Right lobe of liver (tissue), 4 donors: ENCODE results near the gene SLC25A26.

Experiments used
- POLR2A ChIP-seq: fragments of 450-650 bp; IDR thresholded peaks from one replicate; pipeline ENCODE4 v1.6.1; 2017; ENCODE audit warnings: antibody characterized with exemption, mild to moderate bottlenecking
- TF ChIP-seq, protein P1 (sequence below), 4 donors: fragments of 200-600 bp in 3 of 4; fragments of 450-650 bp in 1 of 4; IDR thresholded peaks; one replicate each; pipeline versions ENCODE4 v1.5.1 to v1.8.0; 2016 to 2022; ENCODE audit warnings: antibody characterized with exemption in 4 of 4, mild to moderate bottlenecking in 2 of 4
- donor health status: DM: no; HTN: no; CAD: no.
- donor health status: DM: no; HTN: no; CAD: no.
- donor health status: DM: no; HTN: yes; CAD: no.

DNA sequence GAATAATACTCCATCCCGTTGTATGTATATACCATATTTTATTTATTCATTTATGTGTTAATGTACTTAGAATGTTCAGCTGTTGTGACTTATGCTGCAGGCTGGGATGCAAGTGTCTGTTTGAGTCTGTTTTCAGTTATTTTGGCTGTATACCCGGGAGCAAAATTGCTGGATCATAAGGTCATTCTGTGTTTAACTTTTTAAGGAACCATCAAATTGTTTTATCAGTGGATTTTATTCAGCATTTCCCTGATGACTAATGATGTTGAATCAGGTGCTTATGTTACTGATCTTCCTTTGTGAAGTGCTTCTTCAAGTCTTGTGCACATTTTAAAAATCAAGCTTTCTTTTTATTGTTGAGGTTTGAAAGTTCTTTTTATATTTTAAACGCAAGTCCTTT is 118.1 kb downstream of the SLC25A26 start:
- TF ChIP-seq, protein P1, sequence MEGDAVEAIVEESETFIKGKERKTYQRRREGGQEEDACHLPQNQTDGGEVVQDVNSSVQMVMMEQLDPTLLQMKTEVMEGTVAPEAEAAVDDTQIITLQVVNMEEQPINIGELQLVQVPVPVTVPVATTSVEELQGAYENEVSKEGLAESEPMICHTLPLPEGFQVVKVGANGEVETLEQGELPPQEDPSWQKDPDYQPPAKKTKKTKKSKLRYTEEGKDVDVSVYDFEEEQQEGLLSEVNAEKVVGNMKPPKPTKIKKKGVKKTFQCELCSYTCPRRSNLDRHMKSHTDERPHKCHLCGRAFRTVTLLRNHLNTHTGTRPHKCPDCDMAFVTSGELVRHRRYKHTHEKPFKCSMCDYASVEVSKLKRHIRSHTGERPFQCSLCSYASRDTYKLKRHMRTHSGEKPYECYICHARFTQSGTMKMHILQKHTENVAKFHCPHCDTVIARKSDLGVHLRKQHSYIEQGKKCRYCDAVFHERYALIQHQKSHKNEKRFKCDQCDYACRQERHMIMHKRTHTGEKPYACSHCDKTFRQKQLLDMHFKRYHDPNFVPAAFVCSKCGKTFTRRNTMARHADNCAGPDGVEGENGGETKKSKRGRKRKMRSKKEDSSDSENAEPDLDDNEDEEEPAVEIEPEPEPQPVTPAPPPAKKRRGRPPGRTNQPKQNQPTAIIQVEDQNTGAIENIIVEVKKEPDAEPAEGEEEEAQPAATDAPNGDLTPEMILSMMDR (IDR thresholded peaks at IDR 0.05): no peak
- no peak for TF ChIP-seq POLR2A
